GM12872 (cell line): ENCODE data around the gene MYO10.

Source experiments
- TF ChIP-seq, protein P1 (sequence below): IDR thresholded peaks from 3 replicates; pipeline ENCODE4 v1.5.1; 2011; ENCODE audit warnings: low read depth, mild to moderate bottlenecking, low read length, moderate library complexity; ENCODE audit not compliant: insufficient read depth

The MYO10 gene

DNA sequence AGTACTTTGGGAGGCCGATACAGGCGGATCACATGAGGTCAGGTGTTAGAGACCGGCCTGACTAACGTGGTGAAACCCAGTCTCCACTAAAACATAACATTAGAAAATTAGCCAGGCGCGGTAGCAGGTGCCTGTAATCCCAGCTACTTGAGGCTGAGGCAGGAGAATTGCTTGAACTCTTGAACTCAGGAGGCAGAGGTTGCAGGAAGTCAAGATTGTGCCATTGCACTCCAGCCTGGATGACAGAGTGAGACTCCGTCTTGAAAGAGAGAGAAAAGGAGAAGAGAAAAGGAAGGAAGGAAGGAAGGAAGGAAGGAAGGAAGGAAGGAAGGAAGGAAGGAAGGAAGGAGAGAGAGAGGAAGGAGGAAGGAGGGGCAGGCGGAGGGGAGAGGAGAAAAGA, 45.1 kb downstream of the MYO10 start:
- TF ChIP-seq, protein P1, sequence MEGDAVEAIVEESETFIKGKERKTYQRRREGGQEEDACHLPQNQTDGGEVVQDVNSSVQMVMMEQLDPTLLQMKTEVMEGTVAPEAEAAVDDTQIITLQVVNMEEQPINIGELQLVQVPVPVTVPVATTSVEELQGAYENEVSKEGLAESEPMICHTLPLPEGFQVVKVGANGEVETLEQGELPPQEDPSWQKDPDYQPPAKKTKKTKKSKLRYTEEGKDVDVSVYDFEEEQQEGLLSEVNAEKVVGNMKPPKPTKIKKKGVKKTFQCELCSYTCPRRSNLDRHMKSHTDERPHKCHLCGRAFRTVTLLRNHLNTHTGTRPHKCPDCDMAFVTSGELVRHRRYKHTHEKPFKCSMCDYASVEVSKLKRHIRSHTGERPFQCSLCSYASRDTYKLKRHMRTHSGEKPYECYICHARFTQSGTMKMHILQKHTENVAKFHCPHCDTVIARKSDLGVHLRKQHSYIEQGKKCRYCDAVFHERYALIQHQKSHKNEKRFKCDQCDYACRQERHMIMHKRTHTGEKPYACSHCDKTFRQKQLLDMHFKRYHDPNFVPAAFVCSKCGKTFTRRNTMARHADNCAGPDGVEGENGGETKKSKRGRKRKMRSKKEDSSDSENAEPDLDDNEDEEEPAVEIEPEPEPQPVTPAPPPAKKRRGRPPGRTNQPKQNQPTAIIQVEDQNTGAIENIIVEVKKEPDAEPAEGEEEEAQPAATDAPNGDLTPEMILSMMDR: no peak

DNA sequence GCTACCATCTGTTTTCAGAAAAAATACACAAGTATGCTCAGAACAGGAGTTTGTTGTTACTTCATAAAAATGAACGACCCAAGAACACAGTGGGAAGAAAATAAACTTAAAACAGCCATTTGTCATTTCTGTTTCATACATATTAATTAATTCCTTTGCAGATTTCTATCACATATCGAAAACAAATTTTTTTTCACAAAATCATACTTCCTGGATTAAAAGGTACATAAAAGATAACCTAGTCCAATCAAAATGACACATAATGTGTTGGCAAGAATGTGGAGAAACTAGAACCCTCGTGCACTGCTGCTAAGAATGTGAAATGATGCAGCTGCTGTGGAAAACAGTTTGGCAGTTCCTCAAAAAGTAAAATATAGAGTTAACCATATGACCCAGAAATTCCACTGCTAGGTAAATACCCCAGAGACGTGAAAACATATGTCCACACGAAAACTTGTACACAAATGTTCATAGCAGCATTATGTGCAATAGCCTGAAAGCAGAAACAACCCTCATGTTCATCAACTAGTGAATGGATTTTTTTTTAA, 46.0 kb downstream of the MYO10 start:
- TF ChIP-seq, protein P1: no peak

DNA sequence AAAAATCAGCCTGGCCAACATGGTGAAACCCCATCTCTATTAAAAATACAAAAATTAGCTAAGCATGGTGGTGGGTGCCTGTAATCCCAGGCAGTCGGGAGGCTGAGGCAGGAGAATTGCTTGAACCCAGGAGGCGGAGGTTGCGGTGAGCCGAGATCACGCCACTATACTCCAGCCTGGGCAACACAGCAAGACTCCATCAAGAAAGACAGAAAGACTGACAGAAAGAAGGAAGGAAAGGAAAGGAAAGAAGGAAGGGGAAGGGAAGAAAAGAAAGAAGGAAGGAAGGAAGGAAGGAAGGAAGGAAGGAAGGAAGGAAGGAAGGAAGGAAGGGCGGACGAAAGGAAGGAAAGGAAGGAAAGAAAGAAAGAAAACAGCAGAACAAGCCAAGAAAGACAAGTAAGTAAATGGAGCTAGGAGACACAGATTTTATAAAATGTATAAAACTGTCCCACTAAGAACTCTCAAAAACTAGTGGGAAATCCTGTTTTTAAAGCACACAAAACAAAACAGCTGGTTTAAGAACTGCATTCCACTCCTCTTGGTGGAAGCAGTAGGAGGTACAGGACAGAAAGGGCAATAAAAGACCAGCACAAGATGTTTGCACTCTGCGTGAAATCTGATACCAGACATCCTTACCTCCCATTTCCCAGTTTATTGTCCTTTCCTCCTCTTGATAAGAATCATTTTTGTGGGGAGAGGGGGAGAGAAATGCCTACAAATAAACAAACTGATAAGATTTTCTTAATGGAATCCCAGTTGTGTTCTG, 46.7 kb downstream of the MYO10 start:
- TF ChIP-seq, protein P1: no peak

DNA sequence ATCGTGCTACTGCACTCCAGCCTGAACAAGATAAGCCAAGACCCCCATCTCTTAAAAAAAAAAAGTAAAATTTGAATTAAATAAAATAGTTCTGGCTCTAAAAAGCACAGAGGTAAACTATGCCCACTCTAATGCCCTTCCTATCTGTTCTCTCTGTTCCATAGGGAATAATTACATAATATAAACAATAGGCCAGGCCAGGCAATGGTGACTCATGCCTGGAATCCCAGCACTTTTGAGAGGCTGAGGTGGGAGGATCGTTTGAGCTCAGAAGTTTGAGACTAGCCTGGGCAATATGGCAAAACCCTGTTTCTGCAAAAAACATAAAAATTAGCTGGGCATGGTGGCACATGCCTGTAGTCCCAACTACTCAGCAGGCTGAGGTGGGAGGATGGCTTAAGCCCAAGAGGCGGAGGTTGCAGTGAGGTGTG, 47.4 kb downstream of the MYO10 start:
- TF ChIP-seq, protein P1: no peak

DNA sequence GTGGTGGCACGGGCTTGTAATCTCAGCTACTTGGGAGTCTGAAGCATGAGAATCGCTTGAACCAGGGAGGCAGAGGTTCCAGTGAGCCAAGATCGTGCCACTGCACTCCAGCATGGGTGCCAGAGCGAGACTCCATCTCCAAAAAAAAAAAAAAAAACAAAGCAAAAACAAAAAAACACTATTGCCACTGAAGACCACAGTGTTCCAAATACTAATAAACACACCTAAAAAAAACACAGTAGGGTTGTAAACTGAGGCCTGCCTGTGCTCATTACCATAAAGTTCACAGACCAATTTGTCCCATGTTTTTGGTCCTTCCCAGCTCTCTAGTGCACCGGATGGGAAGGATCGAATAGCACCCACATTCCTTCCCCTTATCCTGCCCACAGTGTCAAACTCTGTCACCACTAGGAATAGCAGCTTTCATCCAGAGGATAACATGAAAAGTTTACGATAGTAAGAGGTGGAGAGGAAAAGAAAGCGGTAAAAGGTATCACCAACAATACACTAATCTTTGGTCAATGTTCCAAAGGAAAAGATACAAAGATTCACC, 49.2 kb downstream of the MYO10 start:
- TF ChIP-seq, protein P1: no peak

DNA sequence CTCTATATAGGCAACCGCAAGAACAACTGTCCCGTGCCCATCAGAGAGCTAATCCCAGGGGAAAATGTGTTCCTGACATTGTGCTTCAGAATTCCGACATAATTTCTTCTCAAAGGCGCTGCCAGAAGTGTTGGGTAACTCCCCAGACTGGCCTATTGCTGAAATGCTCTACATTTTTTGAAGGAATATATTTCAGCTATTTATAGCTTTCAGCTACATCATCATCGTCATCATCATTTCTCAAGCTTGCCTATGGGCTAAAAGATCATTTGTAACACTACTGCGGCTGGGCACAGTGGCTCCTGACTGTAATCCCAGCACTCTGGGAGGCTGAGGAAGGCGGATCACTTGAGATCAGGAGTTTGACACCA, 49.7 kb downstream of the MYO10 start:
- TF ChIP-seq, protein P1: no peak

DNA sequence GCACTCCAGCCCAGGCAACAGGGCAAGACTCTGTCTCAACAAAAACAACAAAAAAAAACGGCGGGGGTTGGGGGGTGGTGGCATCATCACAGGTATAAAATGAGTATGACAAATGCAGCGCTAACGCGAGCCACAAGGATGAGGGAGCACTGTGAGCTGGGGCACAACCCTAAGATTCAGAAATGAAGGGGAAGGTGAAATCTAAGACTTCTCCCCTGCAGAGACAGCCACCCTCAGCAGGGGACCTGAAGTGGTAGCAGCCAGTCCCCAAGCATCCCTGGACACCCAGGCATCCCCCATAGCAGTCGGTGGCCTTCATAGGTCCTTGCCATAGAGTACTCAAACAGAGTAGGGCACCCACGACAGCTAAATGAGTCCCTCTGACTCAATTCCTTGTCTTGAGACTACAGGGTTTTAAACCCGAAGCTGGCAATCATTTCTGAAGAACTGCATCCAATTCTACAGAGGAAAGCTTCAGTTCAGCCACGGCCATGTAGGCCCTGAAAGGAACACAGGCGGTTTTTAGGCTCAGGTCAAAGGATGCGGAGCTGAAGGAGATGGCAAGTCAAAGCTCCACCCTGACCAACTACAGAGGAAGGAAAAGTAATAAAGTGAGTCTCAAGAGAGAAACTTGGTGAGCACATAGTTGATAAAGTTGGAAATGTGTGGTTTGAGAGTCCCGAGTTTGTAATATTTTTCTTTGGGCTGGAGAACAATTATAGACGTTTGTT, 50.3 kb downstream of the MYO10 start:
- TF ChIP-seq, protein P1: no peak
